Neural cell (in vitro differentiated cells): ENCODE results near the gene MRC2.

Source experiments
- CTCF ChIP-seq: fragments of 450-650 bp; IDR thresholded peaks from 2 replicates; pipeline ENCODE4 v1.5.1; 2014; ENCODE audit warnings: antibody characterized with exemption, mild to moderate bottlenecking, moderate library complexity; ENCODE audit not compliant: poor library complexity, severe bottlenecking
- EZH2 ChIP-seq: fragments of 200-600, 300-800 bp; shearing (Covaris generic), sonication (generic); IDR thresholded peaks from 2 replicates; pipeline ENCODE4 v1.6.1; 2014; ENCODE audit warnings: antibody characterized with exemption, low read length, borderline replicate concordance, mild to moderate bottlenecking; ENCODE audit not compliant: insufficient read depth, poor library complexity, severe bottlenecking
- TAF1 ChIP-seq: IDR thresholded peaks from 2 replicates; pipeline ENCODE4 v1.6.1; 2012; ENCODE audit warnings: low read depth

GRCh38 chr17:62652251-62653001 is 25.0 kb downstream of the MRC2 start:
- TF ChIP-seq EZH2 (no peak), TAF1 (no peak), CTCF (no peak)
